Measurements from ENCODE around the gene KLHL3. TPM values are rescaled to one million over a fixed set of nuclear protein-coding genes. Genes with fewer than 3 reads are reported as not detected.

KLHL3 gene, protein sequence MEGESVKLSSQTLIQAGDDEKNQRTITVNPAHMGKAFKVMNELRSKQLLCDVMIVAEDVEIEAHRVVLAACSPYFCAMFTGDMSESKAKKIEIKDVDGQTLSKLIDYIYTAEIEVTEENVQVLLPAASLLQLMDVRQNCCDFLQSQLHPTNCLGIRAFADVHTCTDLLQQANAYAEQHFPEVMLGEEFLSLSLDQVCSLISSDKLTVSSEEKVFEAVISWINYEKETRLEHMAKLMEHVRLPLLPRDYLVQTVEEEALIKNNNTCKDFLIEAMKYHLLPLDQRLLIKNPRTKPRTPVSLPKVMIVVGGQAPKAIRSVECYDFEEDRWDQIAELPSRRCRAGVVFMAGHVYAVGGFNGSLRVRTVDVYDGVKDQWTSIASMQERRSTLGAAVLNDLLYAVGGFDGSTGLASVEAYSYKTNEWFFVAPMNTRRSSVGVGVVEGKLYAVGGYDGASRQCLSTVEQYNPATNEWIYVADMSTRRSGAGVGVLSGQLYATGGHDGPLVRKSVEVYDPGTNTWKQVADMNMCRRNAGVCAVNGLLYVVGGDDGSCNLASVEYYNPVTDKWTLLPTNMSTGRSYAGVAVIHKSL
- total RNA-seq, result 3.4 and 4.0 TPM in 2 replicates

GRCh38 chr5:137735555-137736284 lies at the start of gene KLHL3:
Gene KLHL3, minus strand, starts transcription at chr5:137736089. Its CDS starts 443 bp downstream, at chr5:137735646.

DNA sequence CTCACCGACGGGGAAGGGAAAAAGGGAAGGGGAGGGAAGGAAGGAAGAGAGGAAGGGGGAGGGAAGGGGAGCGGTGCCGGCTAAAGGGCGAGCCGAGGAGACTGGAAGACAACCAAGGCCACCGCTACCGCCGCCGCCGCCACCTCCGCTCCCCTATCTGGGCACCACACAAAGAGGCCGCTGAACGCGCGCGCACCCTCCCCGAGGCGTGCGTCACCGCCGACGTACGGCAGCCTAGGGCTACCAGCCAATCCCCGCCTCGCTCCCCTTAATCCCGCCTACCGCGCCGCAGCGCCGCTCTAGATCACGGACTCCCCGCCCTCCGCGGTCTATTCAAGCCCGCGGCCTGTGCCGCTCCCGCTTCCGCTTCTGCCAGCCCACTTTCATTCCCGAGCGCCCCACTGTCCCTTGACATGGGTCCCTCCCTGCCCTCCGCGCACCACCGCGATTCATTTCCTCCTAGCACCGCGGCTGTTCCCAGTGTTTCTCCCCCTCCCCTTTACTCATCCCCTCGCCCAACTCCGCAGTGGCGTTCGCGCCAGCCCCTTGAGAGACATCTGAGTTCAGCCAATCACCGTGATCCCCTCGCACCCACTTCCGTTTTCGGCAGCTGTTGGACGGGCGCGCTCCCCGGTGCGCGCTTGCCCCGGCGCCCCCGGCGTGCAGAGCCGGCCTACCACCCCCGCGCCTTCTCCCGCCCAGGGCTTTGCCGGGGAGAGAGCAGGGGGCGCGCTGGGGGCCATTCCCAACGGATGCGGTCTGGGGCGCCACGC lies 18.5 kb upstream of the KLHL3 start, which contains the start of gene HNRNPA0:
HNRNPA0 (minus strand) TSS at position 176 of the 773 bp plus-strand sequence. CDS start 297 bp downstream, outside the sequence.

Other genes with a start within 250 kb of the KLHL3 start
- 42.7 and 167 TPM in 2 replicates for gene SPOCK1, start 236.8 kb downstream of the KLHL3 start, total RNA-seq
- 11.3 and 14.2 TPM in 2 replicates for gene HNRNPA0, start 18.3 kb upstream of the KLHL3 start, total RNA-seq
- gene MYOT, start 131.8 kb upstream of the KLHL3 start, total RNA-seq, result not detected in 2 replicates
- under 0.01 TPM in 1 of 2 replicates, not detected in the other for gene PKD2L2, start 153.4 kb upstream of the KLHL3 start, total RNA-seq